ENCODE results near the gene PPFIA4.

The PPFIA4 gene

GRCh38 chr1:203006948-203007871 is 19.1 kb upstream of the PPFIA4 start, which contains the start of gene TMEM183A:
TSS of gene TMEM183A (plus strand) at chr1:203007374. CDS start at chr1:203007466, 92 bp downstream.
- peak; percentile 96 for DNase-seq (ENCODE audit: low spot score)

GRCh38 chr1:203009185-203009584 is 17.1 kb upstream of the PPFIA4 start:
- no peak overlapping the region for H3K4me3 ChIP-seq (ENCODE audit: low read length in 2 of 2)

More at GRCh38 chr1:203006948-203007871, 19.1 kb upstream of the PPFIA4 start, which contains the start of gene TMEM183A:
- Histone ChIP-seq H2AK5ac (ENCODE audit: low read depth, low read length) (peak within 1 kb of the TSS; percentile 73), H3K9ac (ENCODE audit: low read depth, low read length, poor library complexity) (peak within 1 kb of the TSS; percentile 98), H3K27ac (replicated peaks; ENCODE audit: low read length) (no peak within 1 kb of the TSS), H2BK15ac (ENCODE audit: low read length) (no peak within 1 kb of the TSS), H2BK120ac (ENCODE audit: low read depth, low read length) (no peak within 1 kb of the TSS), H3K36me3 (replicated peaks in 1 of 2; ENCODE audit: control insufficient read depth in 2 of 2, insufficient read depth in 2 of 2, low read length in 2 of 2) (peaks cover 5 to 37% of the 10 kb centered on the region in 2 donors), H3K4me1 (ENCODE audit: control insufficient read depth in 2 of 2, insufficient read depth in 1 of 2, low read depth in 1 of 2, low read length in 2 of 2) (peaks cover 0 to 4% of the 10 kb centered on the region in 2 donors), H2BK12ac (ENCODE audit: low read length) (no peak within 1 kb of the TSS), H4K8ac (ENCODE audit: low read depth, low read length) (no peak within 1 kb of the TSS), H2BK5ac (ENCODE audit: low read length) (peak within 1 kb of the TSS; percentile 61), H3K4me2 (ENCODE audit: insufficient read depth, low read length, poor library complexity, severe bottlenecking) (peak within 1 kb of the TSS; percentile 89), H3K23ac (ENCODE audit: low read depth, low read length, poor library complexity) (peak within 1 kb of the TSS; percentile 94), H4K91ac (ENCODE audit: low read depth, low read length, poor library complexity) (no peak within 1 kb of the TSS), H3K18ac (ENCODE audit: low read length) (peak within 1 kb of the TSS; percentile 79), H3K4me3 (ENCODE audit: low read length in 2 of 2) (peak within 1 kb of the TSS; percentile 90 to 96), H3K14ac (ENCODE audit: low read length) (no peak within 1 kb of the TSS), H3K79me1 (ENCODE audit: low read depth, low read length) (no peaks in the 10 kb centered on the region), H2AFZ (ENCODE audit: low read length) (peak within 1 kb of the TSS; percentile 89), H3K27me3 (ENCODE audit: control insufficient read depth in 3 of 3, insufficient read depth in 3 of 3, low read depth in 1 of 3, low read length in 3 of 3) (no peaks in the 10 kb centered on the region), H3K9me3 (replicated peaks in 1 of 2; ENCODE audit: control insufficient read depth in 2 of 2, insufficient read depth in 1 of 2, low read depth in 1 of 2, low read length in 2 of 2) (peaks cover 0 to 10% of the 10 kb centered on the region in 2 donors), H3K4ac (ENCODE audit: low read length) (no peak within 1 kb of the TSS)
- no CpG with 5 or more reads among the region's 78 CpGs for WGBS, 2 donors (ENCODE audit: extremely low coverage in 2 of 2, insufficient read length in 2 of 2, insufficient replicate concordance in 1 of 2)

GRCh38 chr1:203011582-203011981 is 14.7 kb upstream of the PPFIA4 start:
- Histone ChIP-seq H3K4ac (ENCODE audit: low read length) (no peak overlapping the region), H4K91ac (ENCODE audit: low read depth, low read length, poor library complexity) (no peak overlapping the region), H2BK120ac (ENCODE audit: low read depth, low read length) (no peak overlapping the region), H3K36me3 (replicated peaks in 1 of 2; ENCODE audit: control insufficient read depth in 2 of 2, insufficient read depth in 2 of 2, low read length in 2 of 2) (peaks cover 16 to 79% of the 10 kb centered on the region in 2 donors), H3K27ac (replicated peaks; ENCODE audit: low read length) (no peak overlapping the region), H2AFZ (ENCODE audit: low read length) (no peak overlapping the region), H3K27me3 (ENCODE audit: control insufficient read depth in 3 of 3, insufficient read depth in 3 of 3, low read depth in 1 of 3, low read length in 3 of 3) (no peaks in the 10 kb centered on the region), H3K4me3 (ENCODE audit: low read length in 2 of 2) (no peak overlapping the region), H2BK12ac (ENCODE audit: low read length) (no peak overlapping the region), H3K4me1 (ENCODE audit: control insufficient read depth in 2 of 2, insufficient read depth in 1 of 2, low read depth in 1 of 2, low read length in 2 of 2) (peaks cover 0 to 4% of the 10 kb centered on the region in 2 donors), H3K23ac (ENCODE audit: low read depth, low read length, poor library complexity) (no peak overlapping the region), H3K4me2 (ENCODE audit: insufficient read depth, low read length, poor library complexity, severe bottlenecking) (no peak overlapping the region), H2BK5ac (ENCODE audit: low read length) (no peak overlapping the region), H3K18ac (ENCODE audit: low read length) (no peak overlapping the region), H3K9me3 (replicated peaks in 1 of 2; ENCODE audit: control insufficient read depth in 2 of 2, insufficient read depth in 1 of 2, low read depth in 1 of 2, low read length in 2 of 2) (peaks cover 0 to 10% of the 10 kb centered on the region in 2 donors), H3K9ac (ENCODE audit: low read depth, low read length, poor library complexity) (no peak overlapping the region), H2BK15ac (ENCODE audit: low read length) (no peak overlapping the region), H2AK5ac (ENCODE audit: low read depth, low read length) (no peak overlapping the region), H3K14ac (ENCODE audit: low read length) (no peak overlapping the region), H4K8ac (ENCODE audit: low read depth, low read length) (no peak overlapping the region), H3K79me1 (ENCODE audit: low read depth, low read length) (no peaks in the 10 kb centered on the region)
- no CpG with 5 or more reads among the region's 5 CpGs for WGBS, 2 donors (ENCODE audit: extremely low coverage in 2 of 2, insufficient read length in 2 of 2, insufficient replicate concordance in 1 of 2)
- DNase-seq (ENCODE audit: low spot score) = no peak

More at GRCh38 chr1:203009185-203009584, 17.1 kb upstream of the PPFIA4 start:
- WGBS, 2 donors (ENCODE audit: extremely low coverage in 2 of 2, insufficient read length in 2 of 2, insufficient replicate concordance in 1 of 2) = no CpG with 5 or more reads among the region's 3 CpGs
- H4K91ac ChIP-seq (ENCODE audit: low read depth, low read length, poor library complexity) = no peak overlapping the region
- no peak overlapping the region for H3K4me2 ChIP-seq (ENCODE audit: insufficient read depth, low read length, poor library complexity, severe bottlenecking)
- no peak overlapping the region for H3K27ac ChIP-seq (replicated peaks; ENCODE audit: low read length)
- no peak overlapping the region for H3K14ac ChIP-seq (ENCODE audit: low read length)
- H2BK120ac ChIP-seq (ENCODE audit: low read depth, low read length) = no peak overlapping the region
- no peak for DNase-seq (ENCODE audit: low spot score)
- no peak overlapping the region for H3K23ac ChIP-seq (ENCODE audit: low read depth, low read length, poor library complexity)
- H2BK15ac ChIP-seq (ENCODE audit: low read length) = no peak overlapping the region
- H3K4me1 ChIP-seq (ENCODE audit: control insufficient read depth in 2 of 2, insufficient read depth in 1 of 2, low read depth in 1 of 2, low read length in 2 of 2) = peaks cover 0 to 4% of the 10 kb centered on the region in 2 donors
- peaks cover 0 to 10% of the 10 kb centered on the region in 2 donors for H3K9me3 ChIP-seq (replicated peaks in 1 of 2; ENCODE audit: control insufficient read depth in 2 of 2, insufficient read depth in 1 of 2, low read depth in 1 of 2, low read length in 2 of 2)
- H3K36me3 ChIP-seq (replicated peaks in 1 of 2; ENCODE audit: control insufficient read depth in 2 of 2, insufficient read depth in 2 of 2, low read length in 2 of 2) = peaks cover 7 to 55% of the 10 kb centered on the region in 2 donors
- H2AK5ac ChIP-seq (ENCODE audit: low read depth, low read length) = no peak overlapping the region
- H3K27me3 ChIP-seq (ENCODE audit: control insufficient read depth in 3 of 3, insufficient read depth in 3 of 3, low read depth in 1 of 3, low read length in 3 of 3) = no peaks in the 10 kb centered on the region
- H2BK5ac ChIP-seq (ENCODE audit: low read length) = no peak overlapping the region
- no peak overlapping the region for H2AFZ ChIP-seq (ENCODE audit: low read length)
- no peak overlapping the region for H4K8ac ChIP-seq (ENCODE audit: low read depth, low read length)
- H3K18ac ChIP-seq (ENCODE audit: low read length) = no peak overlapping the region
- H2BK12ac ChIP-seq (ENCODE audit: low read length) = no peak overlapping the region
- H3K9ac ChIP-seq (ENCODE audit: low read depth, low read length, poor library complexity) = no peak overlapping the region
- no peak overlapping the region for H3K4ac ChIP-seq (ENCODE audit: low read length)
- H3K79me1 ChIP-seq (ENCODE audit: low read depth, low read length) = no peaks in the 10 kb centered on the region

GRCh38 chr1:203017061-203017460 is 9.2 kb upstream of the PPFIA4 start:
- H2BK15ac ChIP-seq (ENCODE audit: low read length) = no peak overlapping the region
- H3K27ac ChIP-seq (replicated peaks; ENCODE audit: low read length) = no peak overlapping the region
- no peaks in the 10 kb centered on the region for H3K27me3 ChIP-seq (ENCODE audit: control insufficient read depth in 3 of 3, insufficient read depth in 3 of 3, low read depth in 1 of 3, low read length in 3 of 3)
- H3K9me3 ChIP-seq (replicated peaks in 1 of 2; ENCODE audit: control insufficient read depth in 2 of 2, insufficient read depth in 1 of 2, low read depth in 1 of 2, low read length in 2 of 2) = no peaks in the 10 kb centered on the region
- no peak overlapping the region for H4K91ac ChIP-seq (ENCODE audit: low read depth, low read length, poor library complexity)
- H2BK12ac ChIP-seq (ENCODE audit: low read length) = no peak overlapping the region
- H3K9ac ChIP-seq (ENCODE audit: low read depth, low read length, poor library complexity) = no peak overlapping the region
- H3K18ac ChIP-seq (ENCODE audit: low read length) = no peak overlapping the region
- no peak overlapping the region for H3K14ac ChIP-seq (ENCODE audit: low read length)
- DNase-seq (ENCODE audit: low spot score) = no peak
- H2AFZ ChIP-seq (ENCODE audit: low read length) = no peak overlapping the region
- no peak overlapping the region for H3K4me2 ChIP-seq (ENCODE audit: insufficient read depth, low read length, poor library complexity, severe bottlenecking)
- H3K79me1 ChIP-seq (ENCODE audit: low read depth, low read length) = peaks cover 4% of the 10 kb centered on the region
- no peaks in the 10 kb centered on the region for H3K4me1 ChIP-seq (ENCODE audit: control insufficient read depth in 2 of 2, insufficient read depth in 1 of 2, low read depth in 1 of 2, low read length in 2 of 2)
- H3K4ac ChIP-seq (ENCODE audit: low read length) = no peak overlapping the region
- no peak overlapping the region for H2BK5ac ChIP-seq (ENCODE audit: low read length)
- H2BK120ac ChIP-seq (ENCODE audit: low read depth, low read length) = no peak overlapping the region
- peaks cover 35 to 99% of the 10 kb centered on the region in 2 donors for H3K36me3 ChIP-seq (replicated peaks in 1 of 2; ENCODE audit: control insufficient read depth in 2 of 2, insufficient read depth in 2 of 2, low read length in 2 of 2)
- H3K23ac ChIP-seq (ENCODE audit: low read depth, low read length, poor library complexity) = no peak overlapping the region
- no CpG with 5 or more reads among the region's 4 CpGs for WGBS, 2 donors (ENCODE audit: extremely low coverage in 2 of 2, insufficient read length in 2 of 2, insufficient replicate concordance in 1 of 2)
- H4K8ac ChIP-seq (ENCODE audit: low read depth, low read length) = no peak overlapping the region
- no peak overlapping the region for H2AK5ac ChIP-seq (ENCODE audit: low read depth, low read length)
- no peak overlapping the region for H3K4me3 ChIP-seq (ENCODE audit: low read length in 2 of 2)

All from neuronal stem cell (in vitro differentiated cells).